HG02763 (cell line): ENCODE measurements around the gene GATD1.

ENCODE experiments used
- ATAC-seq: cut with Tn5 transposase; IDR thresholded peaks from one replicate; pipeline ENCODE4 v1.9.1; 2021; ENCODE audit warnings: mild to moderate bottlenecking, moderate library complexity; ENCODE audit not compliant: unreplicated experiment

Gene GATD1

GRCh38 chr11:782264-783174 is 5.2 kb upstream of the GATD1 start:
- no peak for ATAC-seq

- no peak for ATAC-seq
Measured at GRCh38 chr11:779955-780532, 2.8 kb upstream of the GATD1 start.

- ATAC-seq, result no peak
Measured at GRCh38 chr11:778976-779954, 2.0 kb upstream of the GATD1 start.

- peak; percentile 31 for ATAC-seq
Measured at GRCh38 chr11:776561-777287, 563 bp downstream of the GATD1 start.

GRCh38 chr11:776263-776560 is 1.1 kb downstream of the GATD1 start:
- ATAC-seq, result no peak

GRCh38 chr11:774873-775592 is 2.3 kb downstream of the GATD1 start:
- no peak for ATAC-seq

- ATAC-seq, result no peak
Measured at GRCh38 chr11:773830-774229, 3.5 kb downstream of the GATD1 start.

GRCh38 chr11:773425-773824 is 3.9 kb downstream of the GATD1 start:
- ATAC-seq, result no peak

- no peak for ATAC-seq
Measured at GRCh38 chr11:772429-773390, 4.6 kb downstream of the GATD1 start.

- ATAC-seq, result no peak
Measured at GRCh38 chr11:771617-772204, 5.6 kb downstream of the GATD1 start.

- ATAC-seq, result no peak
Measured at GRCh38 chr11:770642-771616, 6.4 kb downstream of the GATD1 start.

DNA sequence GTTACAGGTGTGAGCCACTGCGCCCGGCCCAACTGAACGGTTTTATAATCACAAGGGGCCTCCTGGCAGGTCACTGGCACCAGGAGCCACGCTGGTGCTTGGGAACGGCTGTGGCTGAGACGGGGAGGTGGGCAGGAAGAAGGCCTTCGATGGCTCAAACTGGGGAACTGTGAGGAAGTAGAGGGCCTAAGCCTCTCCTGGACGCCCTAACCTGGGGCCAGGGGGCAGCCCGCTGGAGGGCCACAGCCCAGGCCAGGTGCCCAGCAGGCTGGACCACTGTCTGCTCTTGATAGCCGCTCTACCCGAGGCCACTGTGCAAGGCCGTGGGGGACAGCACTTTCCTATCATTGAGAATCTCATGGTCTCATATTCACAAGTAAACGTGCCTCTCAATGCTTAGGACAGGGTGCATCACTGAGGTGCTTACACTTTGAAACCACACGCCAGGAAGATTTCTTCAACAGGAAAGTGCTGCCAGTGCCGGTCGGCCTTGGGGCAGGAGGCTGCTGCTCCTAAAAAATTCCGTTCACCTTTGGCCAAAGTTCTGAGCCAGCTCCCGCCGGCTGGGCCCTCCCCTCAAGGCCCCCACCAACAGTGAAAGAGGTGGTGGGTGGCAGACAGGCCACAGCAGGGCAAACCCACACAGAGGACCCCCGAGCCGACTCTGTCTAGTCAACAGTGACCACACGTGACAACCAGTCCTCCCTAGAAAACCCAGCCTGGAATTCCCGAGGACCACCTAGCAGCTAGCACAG is 7.2 kb downstream of the GATD1 start:
- no peak for ATAC-seq

DNA sequence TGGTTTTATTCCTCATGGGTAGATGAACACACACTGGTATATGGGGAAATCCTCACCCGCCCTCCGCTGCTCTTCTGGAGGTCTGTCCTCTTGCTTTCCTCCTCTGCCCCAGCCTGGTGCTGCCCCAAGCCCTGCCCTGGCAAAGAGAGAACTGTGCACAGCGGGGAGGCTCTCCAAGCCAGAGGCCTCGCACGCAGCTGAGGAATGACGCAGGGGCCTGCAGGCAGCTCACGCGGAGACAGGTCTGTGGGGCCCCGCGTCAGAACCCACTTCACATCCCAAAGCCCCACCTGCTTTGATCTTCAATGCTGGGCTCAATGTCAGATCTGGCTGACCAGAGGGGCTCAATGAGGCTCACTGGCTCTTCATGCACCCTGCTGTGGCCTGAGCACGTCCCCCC is 10.0 kb downstream of the GATD1 start:
- no peak for ATAC-seq

GRCh38 chr11:766936-767210 is 10.4 kb downstream of the GATD1 start:
- ATAC-seq, result no peak

GRCh38 chr11:766106-766935 is 11.0 kb downstream of the GATD1 start:
- ATAC-seq, result no peak

DNA sequence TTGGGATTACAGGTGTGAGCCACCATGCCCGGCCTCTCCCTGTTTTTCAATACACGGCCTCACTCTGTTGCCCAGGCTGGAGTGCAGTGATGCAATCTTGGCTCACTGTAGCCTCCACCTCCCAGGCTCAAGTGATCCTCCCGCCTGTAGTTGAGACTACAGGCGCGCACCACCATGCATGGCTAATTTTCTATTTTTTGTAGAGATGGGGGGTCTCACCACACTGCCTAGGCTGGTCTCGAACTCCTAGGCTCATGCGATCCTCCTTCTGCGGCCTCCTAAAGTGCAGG is 11.5 kb downstream of the GATD1 start:
- ATAC-seq, result no peak
